GDM1 (cell line): ENCODE results near the gene MIER2.
A peak's percentile ranks its signal among the peaks of the same experiment; 100 is the strongest.
"Not testable (repeated sequence)": the region's sequence is repeated elsewhere in the genome, so short reads cannot be mapped to it uniquely, and the experiment has no call there.

ENCODE experiments used
- DNase-seq: peaks from one replicate; lab custom pipeline; 2025; lab: John Stamatoyannopoulos, UW

MIER2 gene

DNA sequence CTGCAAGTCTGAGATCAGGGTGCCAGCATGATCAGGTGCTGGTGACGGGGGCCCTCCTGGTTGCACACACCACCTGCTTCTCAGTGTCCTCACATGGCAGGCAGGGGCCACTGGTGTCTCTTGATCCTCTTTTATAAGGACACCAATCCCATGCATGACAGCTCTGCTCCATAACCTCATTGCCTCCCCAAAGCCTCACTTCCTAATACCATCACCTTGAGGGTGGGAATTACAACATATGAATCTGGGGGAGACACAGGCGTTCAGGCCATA lies 15.0 kb upstream of the MIER2 start:
- no peak for DNase-seq

DNA sequence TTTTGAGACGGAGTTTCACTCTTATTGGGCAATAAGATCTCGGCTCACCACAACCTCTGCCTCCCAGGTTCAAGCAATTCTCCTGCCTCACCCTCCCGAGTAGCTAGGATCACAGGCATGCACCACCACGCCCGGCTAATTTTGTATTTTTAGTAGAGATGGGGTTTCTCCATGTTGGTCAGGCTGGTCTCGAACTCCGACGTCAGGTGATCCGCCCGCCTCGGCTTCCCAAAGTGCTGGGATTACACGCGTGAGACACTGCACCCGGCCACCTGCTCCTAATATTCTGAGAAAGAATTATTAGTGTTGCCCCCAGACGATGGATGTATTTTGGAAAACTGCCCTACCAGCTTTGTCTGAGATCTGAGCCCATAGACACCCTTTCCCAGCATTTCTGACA lies 10.9 kb upstream of the MIER2 start:
- not testable (repeated sequence) for DNase-seq

DNA sequence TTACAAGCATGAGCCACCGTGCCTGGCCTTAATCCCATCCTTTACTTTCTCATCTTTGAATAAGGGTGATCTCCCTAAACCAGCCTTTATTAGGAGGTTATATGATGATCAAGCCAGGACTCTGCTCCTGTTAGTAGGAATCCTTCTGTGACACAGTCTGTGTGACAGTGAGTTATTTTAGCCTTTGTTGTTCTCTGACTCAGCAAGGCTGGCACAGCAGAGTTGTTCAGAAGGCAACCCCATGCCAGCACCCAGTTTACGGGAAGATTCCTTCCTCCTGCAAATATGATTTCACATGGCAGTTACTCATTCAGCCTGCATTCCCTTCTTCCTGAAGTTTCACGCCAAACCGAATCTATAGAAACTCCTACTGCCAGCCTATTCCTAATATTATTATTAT lies 10.5 kb upstream of the MIER2 start:
- no peak for DNase-seq

- DNase-seq, result no peak
These were observed 7.5 kb upstream of the MIER2 start for GRCh38 chr19:351976-352625.

GRCh38 chr19:347946-348861 lies 3.6 kb upstream of the MIER2 start:
- DNase-seq, result no peak

DNA sequence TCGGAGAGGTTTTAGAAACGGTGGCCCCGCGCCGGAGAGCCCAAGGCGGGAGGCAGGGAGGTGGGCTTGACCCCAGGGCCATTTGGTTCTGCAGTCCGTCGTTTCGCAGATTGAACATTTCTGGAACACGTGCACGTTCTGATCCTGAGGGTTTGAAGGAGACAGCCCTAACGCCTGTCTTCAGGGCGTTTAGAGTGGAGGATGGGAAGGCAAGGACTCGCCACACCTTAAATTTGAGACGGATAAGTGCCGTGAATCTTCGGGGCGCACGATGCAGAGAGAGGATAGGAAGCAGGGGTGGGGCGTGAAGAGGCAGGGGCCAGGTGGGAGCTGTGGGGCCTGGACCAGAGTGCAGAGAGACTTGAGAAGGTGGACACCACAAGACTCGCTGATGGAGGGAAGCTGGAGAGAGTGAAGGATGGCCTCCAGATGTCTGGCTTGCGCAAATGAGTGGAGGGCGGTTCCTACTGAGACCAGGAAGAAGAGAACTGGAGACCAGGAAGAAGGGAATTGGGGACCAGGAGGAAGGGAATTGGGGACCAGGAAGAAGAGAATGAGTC lies 804 bp upstream of the MIER2 start:
- DNase-seq, result no peak

DNA sequence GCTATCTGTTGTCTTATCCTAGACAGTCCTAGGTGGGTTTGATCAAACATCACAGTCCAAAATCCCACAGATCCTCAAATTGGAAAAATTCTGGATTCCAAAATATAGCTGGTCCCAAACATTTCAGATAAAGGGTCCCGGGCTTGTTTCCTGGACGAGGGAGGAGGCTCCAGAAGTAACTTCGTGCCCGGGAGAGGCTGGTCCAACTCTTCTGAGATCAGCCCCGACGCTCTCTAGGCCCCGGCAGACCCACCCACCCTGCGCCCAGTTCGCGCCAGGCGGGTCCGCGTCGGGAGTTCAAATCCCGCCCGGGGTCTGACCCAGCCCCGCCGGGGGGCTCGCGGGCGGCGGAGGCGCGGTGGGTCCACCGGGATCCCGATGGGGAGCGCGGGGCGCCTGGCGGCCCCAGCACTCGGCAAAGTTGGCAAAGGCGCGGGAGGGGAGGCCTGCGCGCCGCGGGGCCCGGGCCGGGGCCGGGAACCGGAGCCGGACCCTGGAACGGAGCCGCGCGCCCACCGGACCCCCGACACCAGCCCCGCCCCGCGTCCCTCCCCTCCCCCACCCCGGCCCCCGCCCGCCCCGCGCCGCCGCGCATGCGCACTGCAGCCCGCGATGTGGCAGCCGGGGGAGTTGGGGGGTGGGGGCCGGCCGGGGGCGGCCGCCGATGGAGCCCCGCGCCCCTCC lies 513 bp downstream of the MIER2 start:
- no peak for DNase-seq

DNA sequence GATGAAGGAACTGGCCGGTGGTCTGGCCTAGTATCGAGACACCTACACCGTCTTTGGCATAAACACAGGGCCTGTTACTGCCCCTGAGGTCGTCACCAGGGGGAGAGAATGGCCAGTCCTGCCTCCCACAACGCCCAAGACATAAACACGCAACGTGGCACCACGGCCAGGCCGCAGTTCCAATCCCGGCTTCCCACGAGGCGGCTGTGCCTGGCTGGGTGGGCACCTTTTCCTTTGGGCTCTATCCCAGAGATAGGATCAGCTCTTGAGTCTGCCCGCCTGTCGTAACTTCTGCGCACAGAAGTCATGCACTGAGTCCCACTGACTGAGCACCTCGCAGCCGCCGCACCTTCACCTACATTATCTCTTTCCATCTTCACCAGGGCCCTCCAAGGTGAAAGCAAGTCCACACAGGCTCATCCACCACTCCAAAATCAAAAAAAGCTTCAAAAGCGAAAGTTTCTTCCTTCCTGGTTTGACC lies 1.1 kb downstream of the MIER2 start:
- no peak for DNase-seq

GRCh38 chr19:342801-343421 lies 1.7 kb downstream of the MIER2 start:
- peak; percentile 33 for DNase-seq

GRCh38 chr19:342128-342455 lies 2.5 kb downstream of the MIER2 start:
- no peak for DNase-seq

GRCh38 chr19:341386-342127 lies 3.0 kb downstream of the MIER2 start:
- no peak for DNase-seq

DNA sequence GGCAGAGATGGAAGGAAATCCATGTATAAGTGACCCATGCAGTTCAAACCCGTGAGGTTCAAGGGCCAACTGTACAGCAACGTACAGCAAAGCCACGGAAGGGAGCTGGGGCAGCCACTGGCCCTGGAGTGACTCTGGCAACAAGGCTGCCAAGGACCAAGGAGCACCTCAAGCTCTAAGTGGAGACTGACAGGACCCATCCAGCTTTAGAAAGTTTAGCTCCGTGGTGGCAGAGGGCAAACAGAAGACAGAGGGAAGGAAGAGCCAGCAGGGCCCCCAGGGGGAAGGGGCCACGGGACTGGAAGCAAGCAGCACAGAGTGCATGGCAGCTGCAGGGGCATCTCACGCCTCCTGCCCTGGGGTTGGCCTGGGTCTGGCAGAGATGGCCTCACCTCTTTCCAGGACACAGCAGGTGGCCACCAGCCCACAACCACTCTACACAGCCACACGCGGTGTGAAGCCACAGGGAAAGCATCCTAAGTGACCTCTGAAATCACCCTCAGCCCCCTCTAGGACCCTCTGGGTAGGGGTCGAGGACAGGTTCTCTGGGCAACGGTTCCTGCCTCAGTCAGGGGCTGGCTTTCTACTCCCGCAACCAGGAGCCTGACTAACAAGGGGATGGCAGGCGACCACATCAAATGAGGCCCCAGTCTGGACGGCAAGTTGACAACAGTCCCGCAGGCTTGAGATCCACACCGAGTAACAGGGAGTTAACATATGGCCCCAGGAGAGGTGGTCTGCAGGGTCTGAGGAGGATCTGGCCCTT lies 3.8 kb downstream of the MIER2 start:
- DNase-seq, result no peak

- DNase-seq, result no peak
These were observed 5.2 kb downstream of the MIER2 start for GRCh38 chr19:339262-339887.

DNA sequence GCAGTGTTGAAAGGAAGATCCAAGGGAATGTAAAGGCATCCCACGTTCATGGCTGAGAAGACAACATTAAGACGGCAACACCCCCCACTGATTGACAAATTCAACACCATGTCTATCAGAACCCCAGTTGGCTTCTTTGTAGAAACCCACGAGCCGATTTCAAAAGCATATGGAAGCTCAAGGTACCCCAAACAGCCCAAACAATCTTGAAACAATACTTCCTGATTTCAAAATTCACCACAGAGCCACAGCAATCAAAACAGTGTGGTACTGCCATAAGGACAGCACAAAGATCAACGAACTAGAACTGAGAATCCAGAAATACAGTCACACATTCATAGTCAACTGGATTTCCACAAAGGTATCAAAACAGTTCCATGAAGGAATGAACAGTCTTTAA lies 6.2 kb downstream of the MIER2 start:
- no peak for DNase-seq

DNA sequence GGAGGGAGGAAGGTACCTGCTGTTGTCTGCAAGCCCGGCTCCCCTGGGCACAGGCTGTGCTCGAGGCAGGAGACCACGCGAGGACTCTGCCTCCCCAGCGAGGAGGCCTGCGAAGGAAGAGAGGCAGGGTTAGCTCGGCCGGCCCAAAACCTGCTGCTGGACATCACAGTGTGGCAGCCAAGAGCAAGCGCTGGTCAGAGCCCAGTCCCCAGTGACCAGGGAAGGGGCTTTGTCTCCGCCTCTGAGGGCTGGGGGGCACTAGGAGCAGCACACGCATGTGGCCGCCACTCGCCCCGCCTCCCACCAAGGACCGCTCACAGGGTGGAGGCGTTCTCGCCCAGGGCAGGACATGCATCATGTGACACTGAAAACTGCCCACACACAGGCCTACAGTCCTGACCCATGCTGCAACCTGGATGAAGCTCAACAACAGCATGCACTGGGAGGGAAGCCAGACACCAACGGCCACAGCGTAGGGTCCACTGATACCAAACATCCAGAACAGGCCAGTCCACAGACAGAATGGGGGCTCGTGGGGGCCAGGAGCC lies 8.5 kb downstream of the MIER2 start:
- DNase-seq, result no peak

- DNase-seq, result no peak
These were observed 9.0 kb downstream of the MIER2 start for GRCh38 chr19:335486-336066.

DNA sequence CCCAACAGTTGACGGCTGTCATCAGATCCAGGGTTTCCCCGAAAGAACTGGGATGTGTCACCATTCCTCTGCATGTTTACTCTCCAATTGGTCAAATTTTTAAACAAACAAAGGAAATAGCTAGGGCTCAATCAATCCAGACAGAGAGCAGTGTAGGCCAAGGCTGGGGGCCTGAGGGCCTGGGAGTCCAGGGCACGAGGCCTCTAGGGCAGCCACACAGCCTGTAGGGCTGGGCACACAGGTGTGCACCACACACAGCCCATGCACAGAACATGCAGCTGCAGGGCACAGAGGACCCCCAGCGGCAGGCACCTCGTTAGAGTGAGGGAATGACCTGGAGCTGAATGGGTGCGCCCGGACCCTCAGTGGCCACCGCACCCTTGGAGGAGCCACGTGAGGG lies 9.5 kb downstream of the MIER2 start:
- DNase-seq, result no peak

DNA sequence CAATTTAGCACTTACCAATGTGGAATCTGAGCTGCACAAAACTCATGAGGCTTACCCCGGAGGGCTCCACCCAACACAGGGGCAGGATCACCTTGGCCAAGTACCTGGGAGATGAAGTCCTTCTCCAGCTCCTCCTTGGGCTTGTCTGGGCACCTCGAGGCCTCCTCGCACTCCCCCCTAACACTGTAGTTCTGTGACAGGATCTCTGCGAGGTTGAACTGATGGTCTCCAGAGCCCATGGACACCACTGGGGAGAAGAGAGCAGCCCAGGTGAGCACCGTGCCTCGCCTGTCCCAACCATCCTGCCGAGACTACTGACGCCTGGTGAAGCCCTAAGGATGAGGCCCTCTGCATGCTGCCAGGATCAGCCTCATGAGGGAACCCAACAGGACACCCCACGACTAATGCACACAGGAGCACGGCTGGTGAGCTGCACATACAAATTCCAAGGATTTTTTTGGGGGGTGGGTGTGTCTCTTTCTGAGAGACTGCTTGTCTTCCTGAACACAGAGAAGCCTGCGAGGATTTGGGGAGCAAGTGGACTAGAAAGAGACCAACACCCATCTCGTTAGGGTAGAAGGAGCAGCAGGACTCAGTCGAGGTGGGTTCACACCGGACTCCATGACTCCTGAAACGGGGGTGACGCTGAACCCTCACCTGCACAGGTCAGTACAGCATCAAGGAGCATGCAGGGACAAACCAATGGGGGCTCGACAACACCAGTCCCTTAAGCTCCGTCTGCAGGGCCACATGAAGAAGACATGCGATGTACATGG lies 10.1 kb downstream of the MIER2 start:
- DNase-seq, result no peak

DNA sequence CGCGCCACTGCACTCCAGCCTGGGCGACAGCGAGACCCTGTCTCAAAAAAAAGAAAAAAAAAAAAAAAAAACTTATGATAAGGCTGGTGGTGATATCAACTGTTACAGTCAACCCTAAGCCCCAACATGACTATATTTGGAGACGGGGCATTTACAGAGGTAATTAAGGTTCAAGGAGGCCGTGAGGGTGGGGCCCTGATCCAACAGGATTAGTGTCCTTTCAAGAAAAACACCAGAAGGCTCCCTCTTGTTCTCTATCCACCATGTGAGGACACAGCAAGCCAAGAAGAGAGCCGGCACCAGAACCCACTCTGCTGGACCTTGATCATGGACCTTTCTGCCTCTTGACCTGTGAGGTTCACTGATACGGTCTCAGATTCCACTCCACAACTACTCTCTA lies 14.1 kb downstream of the MIER2 start:
- no peak for DNase-seq
